GM21619 (cell line): Measurements from ENCODE around the gene TEKTIP1.
"Not testable (repeated sequence)": the region's sequence is repeated elsewhere in the genome, so short reads cannot be mapped to it uniquely, and the experiment has no call there.

Experiments
- ATAC-seq: cut with Tn5 transposase; IDR thresholded peaks from one replicate; pipeline ENCODE4 v1.9.1; 2021; ENCODE audit not compliant: unreplicated experiment

Gene TEKTIP1

GRCh38 chr19:3522421-3523360 lies 16.3 kb upstream of the TEKTIP1 start:
- ATAC-seq = no peak

GRCh38 chr19:3523361-3524077 lies 15.5 kb upstream of the TEKTIP1 start:
- ATAC-seq = no peak

- ATAC-seq = no peak
Measured at GRCh38 chr19:3524078-3524842, 14.7 kb upstream of the TEKTIP1 start.

GRCh38 chr19:3524904-3525451 lies 14.0 kb upstream of the TEKTIP1 start:
- ATAC-seq = no peak

GRCh38 chr19:3526507-3527237 lies 12.3 kb upstream of the TEKTIP1 start:
- no peak for ATAC-seq

- ATAC-seq = no peak
Measured at GRCh38 chr19:3527238-3527910, 11.6 kb upstream of the TEKTIP1 start.

- no peak for ATAC-seq
Measured at GRCh38 chr19:3528080-3528479, 10.9 kb upstream of the TEKTIP1 start.

- no peak for ATAC-seq
Measured at GRCh38 chr19:3528539-3529211, 10.3 kb upstream of the TEKTIP1 start.

GRCh38 chr19:3529299-3529698 lies 9.7 kb upstream of the TEKTIP1 start:
- not testable (repeated sequence) for ATAC-seq

- no peak for ATAC-seq
Measured at GRCh38 chr19:3530389-3530788, 8.6 kb upstream of the TEKTIP1 start.

GRCh38 chr19:3531716-3532115 lies 7.3 kb upstream of the TEKTIP1 start:
- ATAC-seq = no peak

- ATAC-seq = no peak
Measured at GRCh38 chr19:3532154-3532786, 6.7 kb upstream of the TEKTIP1 start.

- no peak for ATAC-seq
Measured at GRCh38 chr19:3533033-3533432, 5.9 kb upstream of the TEKTIP1 start.

- ATAC-seq = no peak
Measured at GRCh38 chr19:3533563-3534216, 5.3 kb upstream of the TEKTIP1 start.

- ATAC-seq = no peak
Measured at GRCh38 chr19:3534375-3535234, 4.4 kb upstream of the TEKTIP1 start.

- ATAC-seq = no peak
Measured at GRCh38 chr19:3535235-3535535, 3.8 kb upstream of the TEKTIP1 start.

GRCh38 chr19:3535563-3535965 lies 3.4 kb upstream of the TEKTIP1 start:
- ATAC-seq = no peak

- no peak for ATAC-seq
Measured at GRCh38 chr19:3535981-3536380, 3.0 kb upstream of the TEKTIP1 start.
